Spinal cord (tissue), 10 donors: ENCODE measurements around the gene MDP1. TPM values are rescaled to one million over a fixed set of nuclear protein-coding genes. Genes with fewer than 3 reads are reported as not detected.

ENCODE experiments used
- DNase-seq, 6 donors: peaks; one replicate each; pipeline versions ENCODE4 v3.0.0 to v3.0.0-alpha.2; 2013 to 2015; ENCODE audit warnings: low spot score in 6 of 6, low read depth in 4 of 6
- H3K27ac ChIP-seq: one replicate; pipeline ENCODE4 v1.5.1; 2013; ENCODE audit warnings: low read depth, low read length, control low read depth
- H3K27me3 ChIP-seq: one replicate; pipeline ENCODE4 v1.6.1; 2013; ENCODE audit warnings: low read length; ENCODE audit not compliant: control insufficient read depth, insufficient read depth
- H3K36me3 ChIP-seq: one replicate; pipeline ENCODE4 v1.6.1; 2013; ENCODE audit warnings: low read length; ENCODE audit not compliant: control insufficient read depth, insufficient read depth
- H3K4me1 ChIP-seq: one replicate; pipeline ENCODE4 v1.6.1; 2013; ENCODE audit warnings: low read length; ENCODE audit not compliant: control insufficient read depth, insufficient read depth
- H3K4me3 ChIP-seq: one replicate; pipeline ENCODE4 v1.5.1; 2013; ENCODE audit warnings: low read depth, low read length, control low read depth
- H3K9me3 ChIP-seq: one replicate; pipeline ENCODE4 v1.6.1; 2013; ENCODE audit warnings: low read length; ENCODE audit not compliant: control insufficient read depth, insufficient read depth
- WGBS: methylation state at CpG from one replicate; pipeline ENCODE4 v1.1.5; 2013; ENCODE audit warnings: missing lambda C conversion rate; ENCODE audit not compliant: insufficient coverage; 5-methylcytosine and 5-hydroxymethylcytosine counted together
- polyA plus RNA-seq, 2 donors: library from polyadenylated mRNA; unstranded; fragments of 120-200 nt; gene quantifications; one replicate each; pipeline ENCODE4 v1.2.1, GENCODE V29; 2013; ENCODE audit not compliant: insufficient read length in 2 of 2
- total RNA-seq, 2 donors: library from RNA; depleted of rRNA in 1 of 2; stranded (reverse); fragments of 120-200 nt in 1 of 2; fragments of >200 nt in 1 of 2; gene quantifications; one replicate each; pipeline versions ENCODE4 v1.2.3 to v1.2.4, GENCODE V29; 2013 to 2014
- donor health status: healthy.

MDP1 gene
- total and polyA plus RNA-seq, 4 donors, result 19.5 to 46.2 (median 21.7) TPM

- Histone ChIP-seq H3K9me3 (no peaks in the 10 kb centered on the region), H3K36me3 (peaks cover 45% of the 10 kb centered on the region), H3K4me1 (peaks cover 33% of the 10 kb centered on the region), H3K27me3 (no peaks in the 10 kb centered on the region), H3K4me3 (no peak overlapping the region), H3K27ac (no peak overlapping the region)
- no peak for DNase-seq
- WGBS, result 93% methylated on average over 7 of the region's 9 CpGs
Observed at GRCh38 chr14:24240110-24240918, 24.4 kb upstream of the MDP1 start.

- H3K4me3 ChIP-seq, result no peak overlapping the region
- H3K27me3 ChIP-seq, result no peaks in the 10 kb centered on the region
- peak in 1 of 6 donors; percentile 17 for DNase-seq
- H3K27ac ChIP-seq, result no peak overlapping the region
- peaks cover 45% of the 10 kb centered on the region for H3K36me3 ChIP-seq
- peaks cover 31% of the 10 kb centered on the region for H3K4me1 ChIP-seq
- WGBS, result 90% methylated on average over 5 of the region's 5 CpGs
- H3K9me3 ChIP-seq, result no peaks in the 10 kb centered on the region
Observed at GRCh38 chr14:24238527-24239037, 22.7 kb upstream of the MDP1 start.

GRCh38 chr14:24238123-24238522 lies 22.3 kb upstream of the MDP1 start:
- H3K4me1 ChIP-seq, result peaks cover 31% of the 10 kb centered on the region
- H3K27ac ChIP-seq, result no peak overlapping the region
- no peaks in the 10 kb centered on the region for H3K9me3 ChIP-seq
- no peak for DNase-seq
- no peaks in the 10 kb centered on the region for H3K27me3 ChIP-seq
- peaks cover 45% of the 10 kb centered on the region for H3K36me3 ChIP-seq
- WGBS, result 96% methylated on average over 3 of the region's 5 CpGs
- no peak overlapping the region for H3K4me3 ChIP-seq

DNA sequence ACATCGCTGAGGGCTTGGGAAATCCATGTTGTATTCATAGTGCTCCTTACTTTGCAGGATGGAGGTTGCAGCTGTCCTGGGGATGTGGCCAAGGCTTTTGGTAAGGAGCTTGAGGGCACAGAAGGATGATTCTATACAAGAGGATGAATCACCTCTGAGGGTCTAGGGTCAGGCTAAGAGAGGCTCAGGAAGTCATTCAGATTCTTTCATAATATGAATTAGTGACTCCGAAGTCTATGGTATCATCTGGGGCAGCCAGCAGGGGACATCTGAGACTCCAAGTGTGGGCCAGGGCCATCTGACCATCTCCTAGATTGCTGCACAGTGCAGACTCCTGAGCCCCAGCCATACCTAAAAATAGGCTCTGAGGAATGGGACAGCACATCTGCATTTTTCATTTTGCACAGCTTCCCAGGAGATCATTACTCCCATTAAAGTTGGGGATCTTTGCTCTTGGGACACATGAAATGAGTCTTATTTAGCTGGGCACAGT lies 21.6 kb upstream of the MDP1 start:
- no peak overlapping the region for H3K4me3 ChIP-seq
- no peaks in the 10 kb centered on the region for H3K9me3 ChIP-seq
- WGBS, result 100% methylated on average over 2 of the region's 2 CpGs
- H3K27me3 ChIP-seq, result no peaks in the 10 kb centered on the region
- H3K27ac ChIP-seq, result no peak overlapping the region
- no peak for DNase-seq
- H3K4me1 ChIP-seq, result peaks cover 29% of the 10 kb centered on the region
- peaks cover 45% of the 10 kb centered on the region for H3K36me3 ChIP-seq

GRCh38 chr14:24236689-24237462 lies 21.0 kb upstream of the MDP1 start:
- no peak for DNase-seq
- H3K9me3 ChIP-seq, result no peaks in the 10 kb centered on the region
- peaks cover 45% of the 10 kb centered on the region for H3K36me3 ChIP-seq
- peaks cover 27% of the 10 kb centered on the region for H3K4me1 ChIP-seq
- no peaks in the 10 kb centered on the region for H3K27me3 ChIP-seq
- H3K27ac ChIP-seq, result no peak overlapping the region
- no peak overlapping the region for H3K4me3 ChIP-seq
- WGBS, result 97% methylated on average over 3 of the region's 6 CpGs

DNA sequence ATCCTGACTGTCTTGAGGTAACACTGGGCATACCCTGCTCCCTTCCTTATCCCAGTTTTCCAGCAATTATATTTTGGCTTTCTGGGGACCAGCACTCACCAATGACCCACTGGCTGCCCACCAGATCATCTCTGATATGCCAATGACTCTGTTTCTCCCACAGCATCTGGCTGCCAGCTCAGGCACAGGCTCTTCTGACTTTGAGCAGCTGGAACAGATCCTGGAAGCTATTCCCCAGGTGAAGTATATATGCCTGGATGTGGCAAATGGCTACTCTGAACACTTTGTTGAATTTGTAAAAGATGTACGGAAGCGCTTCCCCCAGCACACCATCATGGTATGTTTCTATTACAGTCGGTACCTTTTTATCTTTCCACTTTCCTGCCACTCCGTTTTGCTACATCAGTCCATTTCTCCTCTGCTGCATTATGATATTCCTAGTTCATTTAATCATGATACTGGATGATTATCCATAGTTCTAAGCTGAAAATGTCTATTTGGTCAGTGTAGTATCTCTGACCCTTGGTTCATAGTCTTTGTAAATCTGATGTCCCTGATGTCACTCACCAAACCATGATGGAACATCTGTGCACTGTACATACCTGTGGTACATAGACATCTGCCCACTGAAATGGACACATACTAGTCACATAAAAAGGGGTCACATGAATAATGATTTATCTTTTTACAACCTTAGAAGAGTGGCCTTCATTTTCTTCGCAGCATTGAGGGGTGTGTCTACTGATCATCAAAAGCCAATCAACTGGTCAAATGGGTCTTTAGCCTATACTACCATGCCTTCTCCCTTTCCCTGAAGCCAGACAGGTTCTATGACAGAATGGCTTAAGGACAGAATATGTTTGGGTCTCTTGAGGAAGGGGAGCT lies 20.2 kb upstream of the MDP1 start:
- H3K4me3 ChIP-seq, result no peak overlapping the region
- no peaks in the 10 kb centered on the region for H3K9me3 ChIP-seq
- H3K36me3 ChIP-seq, result peaks cover 42% of the 10 kb centered on the region
- no peaks in the 10 kb centered on the region for H3K27me3 ChIP-seq
- no CpG with 5 or more reads among the region's 5 CpGs for WGBS
- DNase-seq, result no peak
- H3K4me1 ChIP-seq, result peaks cover 25% of the 10 kb centered on the region
- H3K27ac ChIP-seq, result no peak overlapping the region

GRCh38 chr14:24234095-24235005 lies 18.5 kb upstream of the MDP1 start:
- Histone ChIP-seq H3K36me3 (peaks cover 29% of the 10 kb centered on the region), H3K9me3 (no peaks in the 10 kb centered on the region), H3K27ac (no peak overlapping the region), H3K4me1 (peaks cover 19% of the 10 kb centered on the region), H3K27me3 (no peaks in the 10 kb centered on the region), H3K4me3 (no peak overlapping the region)
- WGBS, result 86% methylated on average over 2 of the region's 3 CpGs
- no peak for DNase-seq

DNA sequence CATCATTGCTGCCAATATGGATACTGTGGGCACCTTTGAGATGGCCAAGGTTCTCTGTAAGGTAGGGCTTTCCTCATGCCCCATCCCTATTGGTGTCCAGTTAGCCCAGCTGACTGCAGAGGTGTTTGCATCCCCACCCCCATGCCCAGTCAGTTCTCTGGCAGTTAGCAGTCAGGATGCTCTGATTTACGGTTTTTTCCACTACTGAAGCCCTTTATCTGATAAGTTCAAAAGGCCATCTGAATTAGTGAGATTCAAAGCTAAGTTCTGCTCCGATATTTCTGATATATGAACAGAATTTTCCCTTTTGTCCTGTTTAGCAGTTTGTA lies 17.6 kb upstream of the MDP1 start:
- Histone ChIP-seq H3K36me3 (peaks cover 25% of the 10 kb centered on the region), H3K9me3 (no peaks in the 10 kb centered on the region), H3K27ac (no peak overlapping the region), H3K27me3 (no peaks in the 10 kb centered on the region), H3K4me1 (peaks cover 19% of the 10 kb centered on the region), H3K4me3 (peak overlapping the region; percentile 93)
- DNase-seq, result no peak
- 100% methylated on average over 2 of the region's 2 CpGs for WGBS
